Esophagus squamous epithelium (tissue), 4 donors: ENCODE data around the gene PIEZO1.

Experiments
- CTCF ChIP-seq, 6 experiments: fragments of 450-650 bp in 4 of 6; fragments of 200-600 bp in 2 of 6; sonication (generic) in 2 of 6; IDR thresholded peaks; one replicate each; pipeline ENCODE4 v1.5.1; 2016 to 2019; ENCODE audit warnings: antibody characterized with exemption in 6 of 6, mild to moderate bottlenecking in 4 of 6, moderate library complexity in 4 of 6
- POLR2A ChIP-seq, 4 donors: fragments of 450-650 bp; IDR thresholded peaks; one replicate each; pipeline ENCODE4 v1.6.1; 2017; ENCODE audit warnings: antibody characterized with exemption in 4 of 4, mild to moderate bottlenecking in 4 of 4, moderate library complexity in 3 of 4

- TF ChIP-seq CTCF (IDR thresholded peaks at IDR 0.05) (no peak), POLR2A (IDR thresholded peaks at IDR 0.05) (no peak)
Measured at GRCh38 chr16:88714420-88715302, 70.4 kb downstream of the PIEZO1 start.
